ENCODE measurements around the gene P3R3URF. TPM values are rescaled to one million over a fixed set of nuclear protein-coding genes. Genes with fewer than 3 reads are reported as not detected.

P3R3URF gene
- total RNA-seq, 4 donors from 2014 or later: not detected

DNA sequence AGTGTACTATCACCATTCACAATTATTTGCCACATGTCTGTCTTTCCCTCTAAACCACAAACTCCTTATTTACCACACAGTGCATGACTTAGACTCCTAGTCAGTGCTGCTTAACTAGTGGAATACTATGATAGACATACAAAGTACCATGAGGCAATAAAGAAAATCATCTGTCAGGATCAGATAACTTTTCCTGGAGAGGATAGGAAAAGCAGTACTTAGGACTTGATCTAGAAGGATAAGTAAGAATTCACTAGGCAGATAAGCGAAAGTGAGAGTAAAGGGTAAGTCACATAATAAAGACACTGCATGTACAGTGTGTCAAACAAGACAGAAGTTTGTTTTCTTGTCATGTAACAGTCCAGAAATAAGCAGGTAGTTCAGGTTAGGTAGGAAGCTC lies 22.6 kb downstream of the P3R3URF start:
- Histone ChIP-seq H3K27me3 (no peaks in the 10 kb centered on the region), H3K4me3 (no peak overlapping the region), H3K36me3 (no peaks in the 10 kb centered on the region), H3K9me3 (no peaks in the 10 kb centered on the region), H3K4me1 (no peaks in the 10 kb centered on the region), H3K27ac (no peak overlapping the region)
- TF ChIP-seq POLR2A (IDR thresholded peaks at IDR 0.05) (no peak), POLR2AphosphoS5 (IDR thresholded peaks at IDR 0.05) (no peak), EP300 (IDR thresholded peaks at IDR 0.05; ENCODE audit: low read depth) (no peak)
- TF ChIP-seq, protein P1, sequence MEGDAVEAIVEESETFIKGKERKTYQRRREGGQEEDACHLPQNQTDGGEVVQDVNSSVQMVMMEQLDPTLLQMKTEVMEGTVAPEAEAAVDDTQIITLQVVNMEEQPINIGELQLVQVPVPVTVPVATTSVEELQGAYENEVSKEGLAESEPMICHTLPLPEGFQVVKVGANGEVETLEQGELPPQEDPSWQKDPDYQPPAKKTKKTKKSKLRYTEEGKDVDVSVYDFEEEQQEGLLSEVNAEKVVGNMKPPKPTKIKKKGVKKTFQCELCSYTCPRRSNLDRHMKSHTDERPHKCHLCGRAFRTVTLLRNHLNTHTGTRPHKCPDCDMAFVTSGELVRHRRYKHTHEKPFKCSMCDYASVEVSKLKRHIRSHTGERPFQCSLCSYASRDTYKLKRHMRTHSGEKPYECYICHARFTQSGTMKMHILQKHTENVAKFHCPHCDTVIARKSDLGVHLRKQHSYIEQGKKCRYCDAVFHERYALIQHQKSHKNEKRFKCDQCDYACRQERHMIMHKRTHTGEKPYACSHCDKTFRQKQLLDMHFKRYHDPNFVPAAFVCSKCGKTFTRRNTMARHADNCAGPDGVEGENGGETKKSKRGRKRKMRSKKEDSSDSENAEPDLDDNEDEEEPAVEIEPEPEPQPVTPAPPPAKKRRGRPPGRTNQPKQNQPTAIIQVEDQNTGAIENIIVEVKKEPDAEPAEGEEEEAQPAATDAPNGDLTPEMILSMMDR (IDR thresholded peaks at IDR 0.05): no peak
- intact Hi-C loops (cut with DNase I; ENCODE audit: low total_unique reads): no loop called here
- in situ Hi-C loops (cut with MboI; ENCODE audit: low pct_ligation_motif_present in 1 of 4, low pct_unique_long_range_greater_than_20kb in 1 of 4, low sequenced_read_pairs in 3 of 4): no loop called here
- 90 to 92% methylated on average over 1 of the region's 1 CpG for whole genome bisulfite sequencing, 2 donors (ENCODE audit: low coverage in 1 of 2)
- DNase-seq: no peak

DNA sequence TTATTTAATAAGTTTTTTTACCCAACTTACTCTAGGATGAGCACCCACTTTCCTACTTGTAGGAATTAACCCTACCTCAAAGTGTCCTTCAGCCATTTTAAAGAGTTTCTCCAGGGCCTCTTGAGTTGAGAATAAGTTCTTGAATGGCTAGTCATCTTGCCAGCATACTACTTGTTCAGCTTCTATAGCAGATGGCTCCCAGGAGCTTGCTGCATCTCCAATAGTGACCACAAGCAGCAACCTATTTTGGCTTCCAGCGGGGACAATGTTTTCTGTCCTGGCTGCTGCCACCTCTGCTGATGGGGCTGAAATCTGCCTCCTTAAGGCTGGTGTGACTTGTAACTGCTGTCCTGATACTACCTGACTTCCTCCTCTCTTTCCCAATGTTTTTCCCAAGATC lies 23.1 kb downstream of the P3R3URF start:
- Histone ChIP-seq H3K36me3 (no peaks in the 10 kb centered on the region), H3K9me3 (no peaks in the 10 kb centered on the region), H3K4me3 (no peak overlapping the region), H3K4me1 (no peaks in the 10 kb centered on the region), H3K27ac (no peak overlapping the region), H3K27me3 (no peaks in the 10 kb centered on the region)
- WGBS, 2 donors (ENCODE audit: low coverage in 1 of 2): 100% methylated on average over 1 of the region's 1 CpG; no CpG with 5 or more reads in 1 of the 2 donors
- TF ChIP-seq EP300 (IDR thresholded peaks at IDR 0.05; ENCODE audit: low read depth) (no peak), POLR2AphosphoS5 (IDR thresholded peaks at IDR 0.05) (no peak), POLR2A (IDR thresholded peaks at IDR 0.05) (no peak)
- TF ChIP-seq, protein P1 (IDR thresholded peaks at IDR 0.05): no peak
- intact Hi-C loops (cut with DNase I; ENCODE audit: low total_unique reads): no loop called here
- DNase-seq: no peak
- in situ Hi-C loops (cut with MboI; ENCODE audit: low pct_ligation_motif_present in 1 of 4, low pct_unique_long_range_greater_than_20kb in 1 of 4, low sequenced_read_pairs in 3 of 4): no loop called here

DNA sequence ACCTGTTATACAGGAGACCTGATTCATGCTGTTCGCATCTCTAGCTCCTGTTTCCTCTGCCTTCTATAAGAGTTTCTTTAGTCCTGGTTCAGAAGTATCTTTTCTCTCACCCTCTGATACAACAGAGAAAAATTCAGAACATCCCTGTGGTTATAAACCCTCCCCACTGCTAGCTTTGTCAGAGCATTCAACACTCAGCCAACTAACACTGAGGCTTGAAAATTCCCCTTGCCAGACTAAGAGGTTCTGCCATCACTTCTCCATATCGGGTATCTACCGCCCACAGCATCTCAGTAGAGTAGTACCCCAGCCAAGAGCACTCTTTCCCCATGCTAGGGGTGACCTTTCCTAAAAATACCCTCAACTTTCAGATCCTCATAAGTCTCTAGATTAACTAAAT lies 24.3 kb downstream of the P3R3URF start:
- in situ Hi-C loops (cut with MboI; ENCODE audit: low pct_ligation_motif_present in 1 of 4, low pct_unique_long_range_greater_than_20kb in 1 of 4, low sequenced_read_pairs in 3 of 4): no loop called here
- H3K9me3 ChIP-seq: no peaks in the 10 kb centered on the region
- TF ChIP-seq EP300 (IDR thresholded peaks at IDR 0.05; ENCODE audit: low read depth): no peak
- TF ChIP-seq POLR2A (IDR thresholded peaks at IDR 0.05): no peak
- no peak for TF ChIP-seq POLR2AphosphoS5 (IDR thresholded peaks at IDR 0.05)
- TF ChIP-seq, protein P1 (IDR thresholded peaks at IDR 0.05): no peak
- H3K4me3 ChIP-seq: no peak overlapping the region
- 77 to 88% methylated on average over 3 of the region's 3 CpGs for WGBS, 2 donors (ENCODE audit: low coverage in 1 of 2)
- no peaks in the 10 kb centered on the region for H3K36me3 ChIP-seq
- intact Hi-C loops (cut with DNase I; ENCODE audit: low total_unique reads): no loop called here
- no peak overlapping the region for H3K27ac ChIP-seq
- H3K4me1 ChIP-seq: no peaks in the 10 kb centered on the region
- no peaks in the 10 kb centered on the region for H3K27me3 ChIP-seq
- DNase-seq: no peak

DNA sequence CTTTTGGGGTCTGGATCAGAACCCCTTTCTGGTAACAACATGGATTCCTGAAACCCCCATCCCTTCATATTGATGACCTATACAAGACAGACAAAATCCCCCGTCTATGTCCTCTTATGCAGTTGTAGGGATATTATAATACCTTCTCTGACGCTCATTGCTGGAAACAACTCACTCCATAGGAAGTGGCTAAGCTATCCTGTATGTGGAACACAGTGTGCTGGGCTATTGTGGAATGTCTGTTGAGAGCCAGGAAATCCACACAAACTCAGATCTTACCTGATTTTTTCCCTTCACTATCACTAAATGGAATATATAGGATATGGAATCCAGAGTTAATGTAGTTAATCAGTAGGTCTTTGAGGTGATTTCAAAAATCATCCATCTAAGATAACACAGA lies 26.2 kb downstream of the P3R3URF start:
- DNase-seq: no peak
- in situ Hi-C loops (cut with MboI; ENCODE audit: low pct_ligation_motif_present in 1 of 4, low pct_unique_long_range_greater_than_20kb in 1 of 4, low sequenced_read_pairs in 3 of 4): no loop called here
- WGBS, 2 donors (ENCODE audit: low coverage in 1 of 2): 92 to 100% methylated on average over 1 to 2 of the region's 2 CpGs
- no peak overlapping the region for H3K4me3 ChIP-seq
- H3K27ac ChIP-seq: no peak overlapping the region
- H3K27me3 ChIP-seq: no peaks in the 10 kb centered on the region
- intact Hi-C loops (cut with DNase I; ENCODE audit: low total_unique reads): no loop called here
- no peaks in the 10 kb centered on the region for H3K9me3 ChIP-seq
- no peaks in the 10 kb centered on the region for H3K36me3 ChIP-seq
- TF ChIP-seq POLR2A (IDR thresholded peaks at IDR 0.05) (no peak), POLR2AphosphoS5 (IDR thresholded peaks at IDR 0.05) (no peak), EP300 (IDR thresholded peaks at IDR 0.05; ENCODE audit: low read depth) (peak; percentile 74)
- TF ChIP-seq, protein P1 (IDR thresholded peaks at IDR 0.05): no peak
- no peaks in the 10 kb centered on the region for H3K4me1 ChIP-seq

All from transverse colon (tissue), 4 donors.